Astrocyte (in vitro differentiated cells and primary cell): ENCODE results near the gene DNM1. TPM values are rescaled to one million over a fixed set of nuclear protein-coding genes. Genes with fewer than 3 reads are reported as not detected.

ENCODE experiments used
- DNase-seq: peaks from one replicate; pipeline ENCODE4 v3.0.0-alpha.2; 2010; ENCODE audit warnings: low read depth
- FAIRE-seq: peaks from 2 replicates; lab custom pipeline; 2011; peaks lifted over from hg19 to GRCh38; lab: Jason Lieb, UNC
- H2AFZ ChIP-seq: 2 replicates; pipeline ENCODE4 v1.6.0; 2012; ENCODE audit warnings: low read depth, low read length, inconsistent platforms
- H3K27ac ChIP-seq: 2 replicates; pipeline ENCODE4 v1.5.1; 2011; ENCODE audit warnings: low read depth, low read length, inconsistent platforms
- H3K27me3 ChIP-seq: 2 replicates; pipeline ENCODE4 v1.6.0; 2011; ENCODE audit warnings: low read length, inconsistent platforms; ENCODE audit not compliant: insufficient read depth
- H3K36me3 ChIP-seq: 2 replicates; pipeline ENCODE4 v1.5.1; 2011; ENCODE audit warnings: low read length, inconsistent platforms; ENCODE audit not compliant: insufficient read depth
- H3K4me1 ChIP-seq: 2 replicates; pipeline ENCODE4 v1.5.1; 2011; ENCODE audit warnings: low read length, inconsistent platforms; ENCODE audit not compliant: insufficient read depth
- H3K4me2 ChIP-seq: 2 replicates; pipeline ENCODE4 v1.6.0; 2012; ENCODE audit warnings: low read length, inconsistent platforms
- H3K4me3 ChIP-seq: 2 replicates; pipeline ENCODE4 v1.5.1; 2011; ENCODE audit warnings: low read depth, mild to moderate bottlenecking, low read length, inconsistent platforms; ENCODE audit not compliant: insufficient read depth
- H3K79me2 ChIP-seq: 2 replicates; pipeline ENCODE4 v1.6.0; 2012; ENCODE audit warnings: mild to moderate bottlenecking, low read length, inconsistent platforms; ENCODE audit not compliant: insufficient read depth
- H3K9ac ChIP-seq: 2 replicates; pipeline ENCODE4 v1.6.0; 2012; ENCODE audit warnings: mild to moderate bottlenecking, low read length, inconsistent platforms
- H3K9me3 ChIP-seq: 2 replicates; pipeline ENCODE4 v1.5.1; 2012; ENCODE audit warnings: low read depth, mild to moderate bottlenecking, low read length, inconsistent platforms; ENCODE audit not compliant: insufficient read depth
- H4K20me1 ChIP-seq: 2 replicates; pipeline ENCODE4 v1.6.0; 2012; ENCODE audit warnings: low read length, inconsistent platforms; ENCODE audit not compliant: insufficient read depth
- H3K27ac Mint-ChIP-seq: one replicate; pipeline ENCODE4 v1.8.0; 2021; ENCODE audit warnings: mild to moderate bottlenecking, mixed read lengths; ENCODE audit not compliant: unreplicated experiment
- H3K27me3 Mint-ChIP-seq: one replicate; pipeline ENCODE4 v1.8.0; 2021; ENCODE audit warnings: low read depth, mixed read lengths; ENCODE audit not compliant: unreplicated experiment
- H3K36me3 Mint-ChIP-seq: one replicate; pipeline ENCODE4 v1.8.0; 2021; ENCODE audit warnings: low read depth, mixed read lengths; ENCODE audit not compliant: unreplicated experiment
- H3K4me1 Mint-ChIP-seq: one replicate; pipeline ENCODE4 v1.8.0; 2021; ENCODE audit warnings: low read depth, mixed read lengths; ENCODE audit not compliant: unreplicated experiment
- H3K4me3 Mint-ChIP-seq: one replicate; pipeline ENCODE4 v1.8.0; 2021; ENCODE audit warnings: mild to moderate bottlenecking, moderate library complexity, mixed read lengths; ENCODE audit not compliant: unreplicated experiment
- H3K9me3 Mint-ChIP-seq: one replicate; pipeline ENCODE4 v1.8.0; 2021; ENCODE audit warnings: mild to moderate bottlenecking, mixed read lengths; ENCODE audit not compliant: unreplicated experiment
- CTCF ChIP-seq: IDR thresholded peaks from 2 replicates; pipeline ENCODE4 v1.5.1; 2011; ENCODE audit warnings: low read depth, mild to moderate bottlenecking, inconsistent platforms, low read length, moderate library complexity; ENCODE audit not compliant: insufficient read depth
- EZH2 ChIP-seq: IDR thresholded peaks from 2 replicates; pipeline ENCODE4 v1.6.1; 2012; ENCODE audit warnings: mild to moderate bottlenecking, low read length, inconsistent platforms; ENCODE audit not compliant: insufficient read depth
- total RNA-seq: library from RNA; stranded (reverse); gene quantifications from 2 replicates; pipeline ENCODE4 v1.2.1, GENCODE V29; 2021

Gene DNM1
- total RNA-seq, 1 donor from 2014 or later: 29.7 TPM

- DNase-seq (no peak), FAIRE-seq (no peak)
- TF ChIP-seq CTCF (no peak), EZH2 (no peak)
- Histone ChIP-seq H4K20me1 (peaks cover 27% of the 10 kb centered on the region), H3K4me1 (peaks cover 10% of the 10 kb centered on the region), H3K36me3 (peaks cover 8% of the 10 kb centered on the region), H3K9ac (no peak overlapping the region), H3K27ac (no peak overlapping the region), H3K27me3 (no peaks in the 10 kb centered on the region), H3K79me2 (peaks cover 3% of the 10 kb centered on the region), H2AFZ (no peak overlapping the region), H3K9me3 (no peaks in the 10 kb centered on the region), H3K4me3 (no peak overlapping the region), H3K4me2 (no peak overlapping the region)
- no peak overlapping the region for H3K27ac Mint-ChIP-seq
- no peaks in the 10 kb centered on the region for H3K9me3 Mint-ChIP-seq
- peak overlapping the region; percentile 64 for H3K4me3 Mint-ChIP-seq
- H3K36me3 Mint-ChIP-seq: peaks cover 19% of the 10 kb centered on the region
- H3K4me1 Mint-ChIP-seq: peaks cover 13% of the 10 kb centered on the region
- no peaks in the 10 kb centered on the region for H3K27me3 Mint-ChIP-seq
These were observed 49.3 kb downstream of the DNM1 start for GRCh38 chr9:128252317-128253139.

- H3K9me3 Mint-ChIP-seq: no peaks in the 10 kb centered on the region
- no peak overlapping the region for H3K9ac ChIP-seq
- peaks cover 18% of the 10 kb centered on the region for H3K36me3 Mint-ChIP-seq
- no peak overlapping the region for H3K4me3 ChIP-seq
- no peak overlapping the region for H3K4me3 Mint-ChIP-seq
- H4K20me1 ChIP-seq: peaks cover 33% of the 10 kb centered on the region
- TF ChIP-seq EZH2: no peak
- no peak for TF ChIP-seq CTCF
- no peak overlapping the region for H2AFZ ChIP-seq
- no peaks in the 10 kb centered on the region for H3K9me3 ChIP-seq
- H3K27ac ChIP-seq: no peak overlapping the region
- H3K27ac Mint-ChIP-seq: no peak overlapping the region
- DNase-seq: no peak
- peaks cover 10% of the 10 kb centered on the region for H3K4me1 ChIP-seq
- no peak overlapping the region for H3K4me2 ChIP-seq
- H3K4me1 Mint-ChIP-seq: peaks cover 13% of the 10 kb centered on the region
- H3K27me3 Mint-ChIP-seq: no peaks in the 10 kb centered on the region
- no peak for FAIRE-seq
- H3K79me2 ChIP-seq: peaks cover 3% of the 10 kb centered on the region
- peaks cover 8% of the 10 kb centered on the region for H3K36me3 ChIP-seq
- no peaks in the 10 kb centered on the region for H3K27me3 ChIP-seq
These were observed 50.2 kb downstream of the DNM1 start for GRCh38 chr9:128253140-128253990.
